RWPE1 (cell line): ENCODE results near the gene GPR39.

ENCODE experiments used
- CTCF ChIA-PET: fragments of 350-600 bp; sonication (Branson Sonifier 250); formaldehyde crosslinking; extraction: SDS; loops from one replicate; lab custom pipeline; 2021; lab: Yijun Ruan, JAX
- POLR2A ChIA-PET: fragments of 400-600 bp; formaldehyde crosslinking; extraction: SDS; loops from one replicate; lab custom pipeline; 2020; ENCODE audit warnings: antibody characterized with exemption; ENCODE audit not compliant: low non-redundant PET; lab: Yijun Ruan, JAX
- DNase-seq: peaks from one replicate; pipeline ENCODE4 v3.0.0; 2012; ENCODE audit warnings: low spot score
- H3K27ac ChIP-seq: fragments of 450-650 bp; 2 replicates; pipeline ENCODE4 v1.5.1; 2017
- TF ChIP-seq, protein P1 (sequence below): fragments of 450-650 bp; conservative IDR thresholded peaks from 2 replicates; pipeline ENCODE4 v1.5.1; 2017; ENCODE audit warnings: low read depth, mild to moderate bottlenecking

Gene GPR39

DNA sequence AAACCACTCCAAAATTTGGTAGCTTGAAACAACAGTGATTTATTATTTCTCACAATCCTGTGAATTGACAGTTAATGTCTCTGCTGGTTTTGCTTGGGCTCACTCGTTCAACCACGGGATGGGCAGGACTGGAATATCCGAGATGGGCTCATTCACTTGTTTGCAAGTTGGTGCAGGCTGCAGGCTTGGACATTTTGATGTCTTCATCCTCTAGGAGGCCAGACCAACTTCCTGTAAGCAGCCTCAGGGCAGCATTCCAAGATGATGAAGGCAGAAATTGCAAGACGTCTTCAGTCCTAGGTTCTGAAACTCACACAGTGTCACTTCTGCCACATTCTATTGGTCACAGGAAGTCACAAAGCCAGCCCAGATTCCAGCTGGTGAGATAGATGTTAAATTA is 47.1 kb downstream of the GPR39 start:
- POLR2A ChIA-PET, result no interaction called here
- no peak for DNase-seq
- TF ChIP-seq, protein P1, sequence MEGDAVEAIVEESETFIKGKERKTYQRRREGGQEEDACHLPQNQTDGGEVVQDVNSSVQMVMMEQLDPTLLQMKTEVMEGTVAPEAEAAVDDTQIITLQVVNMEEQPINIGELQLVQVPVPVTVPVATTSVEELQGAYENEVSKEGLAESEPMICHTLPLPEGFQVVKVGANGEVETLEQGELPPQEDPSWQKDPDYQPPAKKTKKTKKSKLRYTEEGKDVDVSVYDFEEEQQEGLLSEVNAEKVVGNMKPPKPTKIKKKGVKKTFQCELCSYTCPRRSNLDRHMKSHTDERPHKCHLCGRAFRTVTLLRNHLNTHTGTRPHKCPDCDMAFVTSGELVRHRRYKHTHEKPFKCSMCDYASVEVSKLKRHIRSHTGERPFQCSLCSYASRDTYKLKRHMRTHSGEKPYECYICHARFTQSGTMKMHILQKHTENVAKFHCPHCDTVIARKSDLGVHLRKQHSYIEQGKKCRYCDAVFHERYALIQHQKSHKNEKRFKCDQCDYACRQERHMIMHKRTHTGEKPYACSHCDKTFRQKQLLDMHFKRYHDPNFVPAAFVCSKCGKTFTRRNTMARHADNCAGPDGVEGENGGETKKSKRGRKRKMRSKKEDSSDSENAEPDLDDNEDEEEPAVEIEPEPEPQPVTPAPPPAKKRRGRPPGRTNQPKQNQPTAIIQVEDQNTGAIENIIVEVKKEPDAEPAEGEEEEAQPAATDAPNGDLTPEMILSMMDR, result no peak
- no peak overlapping the region for H3K27ac ChIP-seq
- CTCF ChIA-PET, result interaction anchor here (0.6 kb wide), 1 partner anchor 196 kb away, joined by 3 read pairs; no protein-coding TSS in a partner anchor

- no peak for DNase-seq
- ChIA-PET CTCF (no interaction called here), POLR2A (no interaction called here)
- TF ChIP-seq, protein P1, result no peak
- H3K27ac ChIP-seq, result no peak overlapping the region
Measured at GRCh38 chr2:132465917-132466316, 49.3 kb downstream of the GPR39 start.

DNA sequence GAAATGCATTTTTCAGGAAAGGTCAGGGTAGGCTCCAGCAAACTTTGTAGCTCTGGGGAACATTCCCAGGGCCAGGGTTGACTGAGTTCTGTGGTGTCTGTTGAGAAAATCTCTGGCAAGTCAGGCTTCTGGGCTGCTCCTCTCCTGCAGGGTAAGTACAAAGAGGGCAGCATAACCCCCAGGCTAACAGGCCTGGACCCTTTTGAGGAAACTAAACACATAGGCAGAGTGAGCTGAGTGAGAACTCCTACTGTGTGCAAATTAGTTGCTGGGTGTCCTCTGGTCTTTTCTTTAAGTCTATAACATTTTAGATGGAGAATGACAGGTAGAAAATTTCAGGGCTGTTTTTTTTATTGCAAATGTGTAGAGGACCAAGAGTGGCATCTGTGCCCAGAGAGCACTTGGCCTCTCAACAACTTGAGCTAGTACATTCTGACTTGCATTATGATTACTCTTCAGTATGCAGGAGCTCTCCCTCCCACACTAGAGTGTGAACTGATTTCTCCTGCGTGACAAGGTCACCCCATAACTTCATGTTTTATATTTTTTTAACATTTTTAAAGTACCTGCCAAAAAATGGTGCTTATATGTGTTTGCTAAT is 49.9 kb downstream of the GPR39 start:
- ChIA-PET CTCF (no interaction called here), POLR2A (no interaction called here)
- no peak for DNase-seq
- TF ChIP-seq, protein P1, result no peak
- no peak overlapping the region for H3K27ac ChIP-seq

DNA sequence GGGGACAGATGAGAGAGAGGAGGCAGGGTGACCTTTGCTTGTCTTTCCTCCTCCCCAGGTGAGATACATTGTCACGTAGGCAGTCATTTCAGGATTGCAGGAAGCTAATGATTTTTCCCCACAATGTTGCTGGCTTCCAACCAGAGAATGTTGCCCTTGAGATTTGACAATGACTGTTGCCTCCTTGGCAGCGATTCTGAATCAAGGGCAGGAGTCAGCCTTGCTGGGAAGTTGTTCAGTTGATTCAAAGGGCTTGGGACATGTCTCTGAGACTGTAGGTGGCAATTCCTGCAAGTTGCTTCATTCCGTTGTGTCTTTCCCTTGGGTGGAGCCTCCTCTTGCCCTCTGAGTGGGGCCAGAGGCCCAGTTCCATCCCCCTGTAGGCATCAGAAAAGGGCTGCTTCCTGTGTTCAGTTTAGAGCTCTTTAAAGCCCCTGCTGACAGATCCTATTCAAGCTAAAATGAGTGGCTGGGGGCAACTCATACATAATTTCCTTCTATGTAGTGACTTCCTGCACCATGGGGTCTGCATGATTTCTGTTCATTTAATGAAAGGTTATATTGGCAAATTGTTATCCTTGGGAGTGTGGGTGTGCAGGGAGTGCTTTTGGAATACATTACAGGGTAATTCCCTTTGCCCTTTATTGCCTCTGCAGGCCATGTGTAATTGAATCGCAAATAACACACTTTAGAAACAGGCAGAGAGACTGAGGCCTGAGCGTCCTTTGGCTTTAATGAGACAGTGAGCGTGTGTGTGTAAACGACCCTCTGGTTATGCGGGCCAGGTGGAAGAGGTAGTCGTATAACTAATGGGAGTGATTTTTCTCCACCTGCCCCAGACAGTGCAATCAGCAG is 52.4 kb downstream of the GPR39 start:
- ChIA-PET POLR2A (no interaction called here), CTCF (no interaction called here)
- no peak overlapping the region for H3K27ac ChIP-seq
- TF ChIP-seq, protein P1, result no peak
- DNase-seq, result no peak

- DNase-seq, result no peak
- CTCF ChIA-PET, result no interaction called here
- no peak overlapping the region for H3K27ac ChIP-seq
- POLR2A ChIA-PET, result no interaction called here
- TF ChIP-seq, protein P1, result no peak
Measured at GRCh38 chr2:132470746-132471145, 54.1 kb downstream of the GPR39 start.

- POLR2A ChIA-PET, result no interaction called here
- CTCF ChIA-PET, result interaction anchor here (0.7 kb wide), 1 partner anchor 633 kb away, joined by 3 read pairs; no protein-coding TSS in a partner anchor
- TF ChIP-seq, protein P1, result no peak
- no peak overlapping the region for H3K27ac ChIP-seq
- DNase-seq, result no peak
Measured at GRCh38 chr2:132473174-132473883, 56.7 kb downstream of the GPR39 start.
